K562 (cell line): ENCODE measurements around the gene HELZ. TPM values are rescaled to one million over a fixed set of nuclear protein-coding genes. Genes with fewer than 3 reads are reported as not detected.

ENCODE experiments used
- ATF7 ChIP-seq: fragments of 450-650 bp; IDR thresholded peaks from 2 replicates; pipeline ENCODE4 v1.7.1; 2014; ENCODE audit warnings: mild to moderate bottlenecking, moderate library complexity
- CBFA2T2 ChIP-seq: fragments of 450-650 bp; conservative IDR thresholded peaks from 2 replicates; pipeline ENCODE4 v1.6.1; 2017; ENCODE audit warnings: mild to moderate bottlenecking
- CREB5 ChIP-seq: fragments of 250-450 bp; sonication (Bioruptor Pico); IDR thresholded peaks from 2 replicates; pipeline ENCODE4 v1.5.0; 2020; ENCODE audit warnings: mild to moderate bottlenecking
- CREM ChIP-seq: IDR thresholded peaks from 2 replicates; pipeline ENCODE4 v1.6.1; 2014; ENCODE audit warnings: antibody characterized with exemption, low read depth
- DPF2 ChIP-seq: fragments of 450-650 bp; IDR thresholded peaks from 2 replicates; pipeline ENCODE4 v1.6.1; 2016
- E2F3 ChIP-seq: fragments of 250-450 bp; sonication (Bioruptor Pico); IDR thresholded peaks from 2 replicates; pipeline ENCODE4 v1.4.0; 2020; ENCODE audit warnings: mild to moderate bottlenecking
- FOXJ2 ChIP-seq: fragments of 200-800 bp; sonication (Bioruptor generic); IDR thresholded peaks from 2 replicates; pipeline ENCODE4 v1.6.1; 2016; ENCODE audit warnings: missing genetic modification characterization, missing compliant biosample characterization
- FOXP1 ChIP-seq: sonication (generic); formaldehyde crosslinking; IDR thresholded peaks from 2 replicates; pipeline ENCODE4 v1.8.0; 2022; ENCODE audit warnings: mild to moderate bottlenecking, missing genetic modification reagents
- GABPB1 ChIP-seq: sonication (generic); formaldehyde crosslinking; IDR thresholded peaks from 2 replicates; pipeline ENCODE4 v1.8.0; 2022; ENCODE audit warnings: mild to moderate bottlenecking, missing genetic modification reagents
- GATAD2B ChIP-seq: fragments of 450-650 bp; IDR thresholded peaks from 2 replicates; pipeline ENCODE4 v1.6.1; 2017; ENCODE audit warnings: mild to moderate bottlenecking, borderline replicate concordance
- ID3 ChIP-seq, 2 experiments: fragments of 250-450 bp in 1 of 2; fragments of 450-650 bp in 1 of 2; sonication (Bioruptor Pico) in 1 of 2; IDR thresholded peaks; 2 replicates each; pipeline versions ENCODE4 v1.6.1 to v1.8.0; 2016 to 2021; ENCODE audit warnings: mild to moderate bottlenecking in 2 of 2, moderate library complexity in 2 of 2, missing compliant biosample characterization in 1 of 2, missing genetic modification characterization in 1 of 2
- KDM1A ChIP-seq, 2 experiments: fragments of 450-650 bp; IDR thresholded peaks; 2 replicates each; pipeline ENCODE4 v1.6.1; 2016; ENCODE audit warnings: mild to moderate bottlenecking in 2 of 2
- KLF6 ChIP-seq: fragments of 250-450 bp; sonication (Bioruptor Pico); IDR thresholded peaks from 2 replicates; pipeline ENCODE4 v1.4.0; 2020; ENCODE audit warnings: mild to moderate bottlenecking, moderate library complexity, borderline replicate concordance
- MECOM ChIP-seq: fragments of 250-450 bp; sonication (Bioruptor Pico); IDR thresholded peaks from 2 replicates; pipeline ENCODE4 v1.8.0; 2022; ENCODE audit warnings: inconsistent platforms
- MYC ChIP-seq, 2 experiments: fragments of 250-450 bp in 1 of 2; sonication (Bioruptor Pico) in 1 of 2; IDR thresholded peaks; 2 replicates each; pipeline versions ENCODE4 v1.5.1 to v1.6.1; 2012 to 2021; ENCODE audit warnings: low read depth in 2 of 2, borderline replicate concordance in 1 of 2, improper control_type of control experiment in 1 of 2, low read length in 1 of 2, mild to moderate bottlenecking in 1 of 2, moderate library complexity in 1 of 2
- NR1H2 ChIP-seq: sonication (generic); formaldehyde crosslinking; IDR thresholded peaks from 2 replicates; pipeline ENCODE4 v1.4.0; 2020; ENCODE audit warnings: mild to moderate bottlenecking, missing genetic modification reagents
- POLR2AphosphoS5 ChIP-seq: IDR thresholded peaks from 2 replicates; pipeline ENCODE4 v1.6.1; 2011; ENCODE audit warnings: mild to moderate bottlenecking, low read depth, low read length, moderate library complexity; ENCODE audit not compliant: control insufficient read depth, insufficient read depth
- PRDM10 ChIP-seq: fragments of 450-650 bp; IDR thresholded peaks from 2 replicates; pipeline ENCODE4 v1.6.1; 2018; ENCODE audit not compliant: partially characterized antibody
- SIN3B ChIP-seq: fragments of 450-650 bp; IDR thresholded peaks from 2 replicates; pipeline ENCODE4 v1.6.1; 2017; ENCODE audit warnings: low read depth, mild to moderate bottlenecking, moderate library complexity
- SREBF1 ChIP-seq: fragments of 150-350 bp; IDR thresholded peaks from 2 replicates; pipeline ENCODE4 v1.6.1; 2014; ENCODE audit warnings: antibody characterized with exemption, low read depth, low read length, borderline replicate concordance
- STAT5A ChIP-seq: IDR thresholded peaks from 2 replicates; pipeline ENCODE4 v1.6.1; 2012; ENCODE audit warnings: low read length, inconsistent platforms, borderline replicate concordance
- TAL1 ChIP-seq: fragments of 450-650 bp; IDR thresholded peaks from 2 replicates; pipeline ENCODE4 v1.6.1; 2016; ENCODE audit warnings: mild to moderate bottlenecking
- TEAD4 ChIP-seq, 2 experiments: sonication (generic) in 1 of 2; formaldehyde crosslinking in 1 of 2; IDR thresholded peaks; 2 replicates each; pipeline versions ENCODE4 v1.6.1 to v1.8.0; 2012 to 2022; ENCODE audit warnings: borderline replicate concordance in 1 of 2, inconsistent platforms in 1 of 2, low read length in 1 of 2, mild to moderate bottlenecking in 1 of 2, missing genetic modification reagents in 1 of 2
- ZNF408 ChIP-seq: fragments of 250-450 bp; sonication (Bioruptor Pico); IDR thresholded peaks from 2 replicates; pipeline ENCODE4 v1.4.0; 2020; ENCODE audit warnings: low read depth, mild to moderate bottlenecking, moderate library complexity
- ZNF77 ChIP-seq: fragments of 250-450 bp; sonication (Bioruptor Pico); IDR thresholded peaks from 2 replicates; pipeline ENCODE4 v1.5.0; 2020
- ZZZ3 ChIP-seq: fragments of 450-650 bp; IDR thresholded peaks from 2 replicates; pipeline ENCODE4 v1.6.1; 2016; ENCODE audit warnings: antibody characterized with exemption, mild to moderate bottlenecking, moderate library complexity
- polyA plus RNA-seq, 8 experiments: library from polyadenylated mRNA; depleted of rRNA in 4 of 8; stranded (reverse) in 5 of 8; unstranded in 3 of 8; fragments of >200 nt; fragmentation: Nextera tagmentation in 2 of 8; fragmentation: Illumina TruSeq in 1 of 8; extraction: Ambion mirVana in 2 of 8; extraction: Trizol in 1 of 8; gene quantifications; 2 replicates each; pipeline versions ENCODE4 v1.2.1 to v1.2.3, GENCODE V29; 2011 to 2014; ENCODE audit warnings: inconsistent platforms in 1 of 8, missing spikeins in 1 of 8
- total RNA-seq, 7 experiments: library from RNA; depleted of rRNA in 6 of 7; stranded (reverse); fragments of >200 nt in 6 of 7; fragmentation: Illumina TruSeq in 2 of 7; extraction: Trizol in 2 of 7; gene quantifications; 2 replicates each; pipeline versions ENCODE4 v1.2.1 to v1.2.3, GENCODE V29; 2011 to 2021; ENCODE audit warnings: low replicate concordance in 1 of 7

Gene HELZ
- total and polyA plus RNA-seq, 9 of the 15 experiments (the other 6 are each of a cell fraction or from before 2014, with no cell fraction given) = 5.2 to 39.8 (median 17.3) TPM

- no peak for TF ChIP-seq CREB5 (CRISPR knock-in tag)
- TF ChIP-seq TEAD4 (IDR thresholded peaks at IDR 0.05; ENCODE audit: low read length) = peak; percentile 76
- no peak; the same call in 1 of the 2 replicates for TF ChIP-seq TEAD4 (CRISPR knock-in tag; IDR thresholded peaks at IDR 0.05; ENCODE audit: borderline replicate concordance)
- TF ChIP-seq ID3 (CRISPR knock-in tag; IDR thresholded peaks at IDR 0.05) = no peak
- TF ChIP-seq ID3 (tag; IDR thresholded peaks at IDR 0.05) = no peak
- TF ChIP-seq KLF6 = no peak
- TF ChIP-seq POLR2AphosphoS5 = peak; percentile 64; the same call in 1 of the 2 replicates
- TF ChIP-seq MECOM (CRISPR knock-in tag) = no peak
- no peak for TF ChIP-seq ATF7
- no peak for TF ChIP-seq NR1H2 (CRISPR knock-in tag)
- no peak for TF ChIP-seq GATAD2B
- peak; percentile 79 to 84 for TF ChIP-seq KDM1A (IDR thresholded peaks at IDR 0.05)
- TF ChIP-seq CBFA2T2 = peak; percentile 75
- TF ChIP-seq GABPB1 (CRISPR knock-in tag) = no peak
- TF ChIP-seq MYC (IDR thresholded peaks at IDR 0.05; ENCODE audit: low read depth, low read length) = peak; percentile 71; the same call in 1 of the 2 replicates
- TF ChIP-seq MYC (CRISPR knock-in tag; IDR thresholded peaks at IDR 0.05; ENCODE audit: borderline replicate concordance, low read depth) = no peak
- no peak for TF ChIP-seq ZNF408
- TF ChIP-seq SIN3B = no peak
- no peak for TF ChIP-seq E2F3
- no peak for TF ChIP-seq ZNF77 (CRISPR knock-in tag)
- peak; percentile 35; the same call in 1 of the 2 replicates for TF ChIP-seq STAT5A
- peak; percentile 80; the same call in 1 of the 2 replicates for TF ChIP-seq FOXP1 (CRISPR knock-in tag)
- TF ChIP-seq FOXJ2 (tag) = no peak
- TF ChIP-seq CREM = no peak
- no peak for TF ChIP-seq SREBF1
- no peak for TF ChIP-seq PRDM10
- no peak for TF ChIP-seq ZZZ3
- peak; percentile 71 for TF ChIP-seq TAL1
- peak; percentile 75 for TF ChIP-seq DPF2
Measured at GRCh38 chr17:67217446-67217845, 27.6 kb downstream of the HELZ start (continued).
